PC-9 (cell line): ENCODE measurements around the gene NCKAP1. TPM values are rescaled to one million over a fixed set of nuclear protein-coding genes. Genes with fewer than 3 reads are reported as not detected.
A peak's percentile ranks its signal among the peaks of the same experiment; 100 is the strongest.

Source experiments
- BruUV-seq: library from RNA; stranded (reverse); fragments of 400-500 nt; replicated peaks from 2 replicates; lab custom pipeline; 2021; lab: Mats Ljungman, UMichigan
- CTCF ChIA-PET: fragments of 300-600 bp; sonication (Branson Sonifier 250); formaldehyde crosslinking; loops from one replicate; lab custom pipeline; 2022; ENCODE audit warnings: antibody characterized with exemption; lab: Charles Lee
- POLR2A ChIA-PET: fragments of 300-600 bp; sonication (Branson Sonifier 250); formaldehyde crosslinking; loops from one replicate; lab custom pipeline; 2022; ENCODE audit warnings: antibody characterized with exemption; ENCODE audit not compliant: unreplicated experiment; lab: Charles Lee
- DNase-seq, 2 experiments: peaks; one replicate each; pipeline versions ENCODE4 v3.0.0 to v3.0.0-alpha.2; 2015 to 2022; ENCODE audit warnings: mixed read lengths in 1 of 2
- H2AFZ ChIP-seq: fragments of 200-600 bp; sonication (generic); 2 replicates; pipeline ENCODE4 v1.8.1; 2017; ENCODE audit warnings: antibody characterized with exemption
- H3F3A ChIP-seq: fragments of 200-600 bp; sonication (generic); 2 replicates; pipeline ENCODE4 v1.8.1; 2017; ENCODE audit warnings: antibody characterized with exemption, mild to moderate bottlenecking, low read depth; ENCODE audit not compliant: insufficient read depth
- H3K27ac ChIP-seq: fragments of 200-600 bp; sonication (generic); 2 replicates; pipeline ENCODE4 v1.6.1; 2016; ENCODE audit warnings: mixed run types
- H3K27me3 ChIP-seq: fragments of 200-600 bp; sonication (generic); 2 replicates; pipeline ENCODE4 v1.6.1; 2016; ENCODE audit warnings: low read depth, mixed run types; ENCODE audit not compliant: insufficient read depth
- H3K36me3 ChIP-seq: fragments of 200-600 bp; sonication (generic); 2 replicates; pipeline ENCODE4 v1.6.1; 2016; ENCODE audit warnings: low read depth, mixed run types
- H3K4me1 ChIP-seq: fragments of 200-600 bp; sonication (generic); replicated peaks from 2 replicates; pipeline ENCODE4 v1.6.1; 2016; ENCODE audit warnings: mixed run types; ENCODE audit not compliant: insufficient read depth
- H3K4me2 ChIP-seq: fragments of 200-600 bp; sonication (generic); 2 replicates; pipeline ENCODE4 v1.6.1; 2017; ENCODE audit warnings: mixed run types
- H3K4me3 ChIP-seq: fragments of 200-600 bp; sonication (generic); 2 replicates; pipeline ENCODE4 v1.6.1; 2016; ENCODE audit warnings: mixed run types
- H3K79me2 ChIP-seq: fragments of 200-600 bp; sonication (generic); 2 replicates; pipeline ENCODE4 v1.6.1; 2017; ENCODE audit warnings: low read depth, mixed run types
- H3K9me2 ChIP-seq: fragments of 200-600 bp; sonication (generic); 2 replicates; pipeline ENCODE4 v1.8.1; 2017; ENCODE audit warnings: mild to moderate bottlenecking; ENCODE audit not compliant: insufficient read depth
- H3K9me3 ChIP-seq: fragments of 200-600 bp; sonication (generic); 2 replicates; pipeline ENCODE4 v1.8.1; 2016; ENCODE audit warnings: low read depth; ENCODE audit not compliant: insufficient read depth
- H4K20me1 ChIP-seq: fragments of 200-600 bp; sonication (generic); 2 replicates; pipeline ENCODE4 v1.8.1; 2017; ENCODE audit not compliant: insufficient read depth
- EZH2 ChIP-seq: fragments of 200-600 bp; sonication (generic); IDR thresholded peaks from 2 replicates; pipeline ENCODE4 v1.8.0; 2017; ENCODE audit warnings: antibody characterized with exemption, low read depth
- intact Hi-C: fragments of 100-400 bp; cut with micrococcal nuclease; formaldehyde crosslinking; loops from one replicate; pipeline ENCODE4 v1.10.0; 2022; ENCODE audit not compliant: unreplicated experiment
- total RNA-seq: library from RNA; stranded (reverse); gene quantifications from 2 replicates; pipeline ENCODE4 v1.2.3, GENCODE V29; 2021
- TF ChIP-seq, protein P1 (sequence below): fragments of 200-600 bp; sonication (generic); conservative IDR thresholded peaks from 2 replicates; pipeline ENCODE4 v1.6.1; 2017; ENCODE audit warnings: mixed run types, antibody characterized with exemption, mild to moderate bottlenecking, moderate library complexity

The NCKAP1 gene
- total RNA-seq, 1 experiment from 2014 or later = 308 TPM

DNA sequence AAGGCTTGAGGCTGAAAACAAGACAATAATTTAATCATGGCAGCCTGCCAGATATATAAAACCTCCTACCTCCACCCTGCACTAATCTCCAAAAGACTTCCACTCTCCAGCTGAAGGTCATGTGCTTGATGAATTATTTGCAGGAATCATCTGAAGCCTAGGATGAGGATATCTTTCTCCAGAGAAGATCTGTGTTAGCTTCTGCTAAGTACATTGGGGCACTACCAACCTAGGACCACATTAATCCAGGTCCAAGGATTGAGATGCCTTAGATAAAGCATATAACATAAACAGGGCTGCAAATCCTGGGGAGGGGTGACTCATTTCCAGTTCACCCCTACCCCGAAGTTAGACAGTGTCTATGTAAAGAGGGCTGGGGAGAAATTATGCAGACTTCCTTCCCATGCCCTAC, 91.3 kb downstream of the NCKAP1 start:
- Histone ChIP-seq H3K9me2 (no peaks in the 10 kb centered on the region), H3K4me2 (no peak overlapping the region), H3F3A (peaks cover 46% of the 10 kb centered on the region), H3K4me3 (no peak overlapping the region), H3K79me2 (no peaks in the 10 kb centered on the region; the same call in 1 of the 2 replicates), H3K36me3 (peaks cover 54% of the 10 kb centered on the region), H3K27ac (0 out of 2 replicates have a peak overlapping the region, but pooled peaks have one; percentile 1), H4K20me1 (peaks cover 15% of the 10 kb centered on the region; the same call in 1 of the 2 replicates), H2AFZ (no peak overlapping the region), H3K4me1 (peaks cover 11% of the 10 kb centered on the region), H3K9me3 (no peaks in the 10 kb centered on the region), H3K27me3 (no peaks in the 10 kb centered on the region)
- TF ChIP-seq EZH2 = no peak
- TF ChIP-seq, protein P1, sequence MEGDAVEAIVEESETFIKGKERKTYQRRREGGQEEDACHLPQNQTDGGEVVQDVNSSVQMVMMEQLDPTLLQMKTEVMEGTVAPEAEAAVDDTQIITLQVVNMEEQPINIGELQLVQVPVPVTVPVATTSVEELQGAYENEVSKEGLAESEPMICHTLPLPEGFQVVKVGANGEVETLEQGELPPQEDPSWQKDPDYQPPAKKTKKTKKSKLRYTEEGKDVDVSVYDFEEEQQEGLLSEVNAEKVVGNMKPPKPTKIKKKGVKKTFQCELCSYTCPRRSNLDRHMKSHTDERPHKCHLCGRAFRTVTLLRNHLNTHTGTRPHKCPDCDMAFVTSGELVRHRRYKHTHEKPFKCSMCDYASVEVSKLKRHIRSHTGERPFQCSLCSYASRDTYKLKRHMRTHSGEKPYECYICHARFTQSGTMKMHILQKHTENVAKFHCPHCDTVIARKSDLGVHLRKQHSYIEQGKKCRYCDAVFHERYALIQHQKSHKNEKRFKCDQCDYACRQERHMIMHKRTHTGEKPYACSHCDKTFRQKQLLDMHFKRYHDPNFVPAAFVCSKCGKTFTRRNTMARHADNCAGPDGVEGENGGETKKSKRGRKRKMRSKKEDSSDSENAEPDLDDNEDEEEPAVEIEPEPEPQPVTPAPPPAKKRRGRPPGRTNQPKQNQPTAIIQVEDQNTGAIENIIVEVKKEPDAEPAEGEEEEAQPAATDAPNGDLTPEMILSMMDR = no peak
- no peak for DNase-seq
- CTCF ChIA-PET = interaction anchor here (0.6 kb wide), 1 partner anchor 188 kb away, joined by 3 read pairs; no protein-coding TSS in a partner anchor
- POLR2A ChIA-PET = no interaction called here
- intact Hi-C loops = no loop called here
- no TSS peak for BruUV-seq

- ChIA-PET CTCF (no interaction called here), POLR2A (no interaction called here)
- no peaks in the 10 kb centered on the region for H3K9me3 ChIP-seq
- peaks cover 43% of the 10 kb centered on the region for H3F3A ChIP-seq
- no peaks in the 10 kb centered on the region for H3K9me2 ChIP-seq
- H3K36me3 ChIP-seq = peaks cover 72% of the 10 kb centered on the region
- intact Hi-C loops = no loop called here
- no peak for DNase-seq
- no TSS peak for BruUV-seq
- TF ChIP-seq, protein P1 = no peak
- no peak for TF ChIP-seq EZH2
- H2AFZ ChIP-seq = no peak overlapping the region
- no peaks in the 10 kb centered on the region; the same call in 1 of the 2 replicates for H3K79me2 ChIP-seq
- H4K20me1 ChIP-seq = peaks cover 23% of the 10 kb centered on the region; the same call in 1 of the 2 replicates
- no peak overlapping the region for H3K4me3 ChIP-seq
- H3K27ac ChIP-seq = no peak overlapping the region
- H3K4me2 ChIP-seq = no peak overlapping the region
- no peaks in the 10 kb centered on the region for H3K27me3 ChIP-seq
- no peaks in the 10 kb centered on the region for H3K4me1 ChIP-seq
These were observed 94.9 kb downstream of the NCKAP1 start for GRCh38 chr2:182943339-182943738.

DNA sequence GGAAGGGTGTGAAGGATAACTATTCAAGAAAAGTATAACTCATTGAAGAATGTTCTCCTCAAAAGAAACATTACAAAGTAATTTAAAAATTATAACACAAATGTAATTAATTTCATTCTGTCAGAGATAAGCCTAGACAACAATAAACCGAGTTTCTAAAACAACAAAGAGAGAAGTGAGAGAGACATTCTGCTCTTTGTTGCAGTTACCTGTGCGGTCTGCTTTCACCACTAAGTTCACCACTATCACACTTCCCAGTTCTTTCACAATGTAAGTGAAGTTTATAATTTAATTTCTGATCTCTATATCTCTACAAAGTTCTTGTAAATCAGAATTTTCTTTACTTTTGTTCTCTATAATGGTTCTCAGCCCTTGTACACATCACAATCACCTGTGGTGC, 95.5 kb downstream of the NCKAP1 start:
- TF ChIP-seq, protein P1 = no peak
- TF ChIP-seq EZH2 = no peak
- no peaks in the 10 kb centered on the region; the same call in 1 of the 2 replicates for H3K79me2 ChIP-seq
- no peak overlapping the region for H3K4me2 ChIP-seq
- H3K4me1 ChIP-seq = no peaks in the 10 kb centered on the region
- intact Hi-C loops = no loop called here
- no peak overlapping the region for H3K4me3 ChIP-seq
- peaks cover 78% of the 10 kb centered on the region for H3K36me3 ChIP-seq
- no peaks in the 10 kb centered on the region for H3K9me2 ChIP-seq
- no peaks in the 10 kb centered on the region for H3K27me3 ChIP-seq
- peaks cover 29% of the 10 kb centered on the region; the same call in 1 of the 2 replicates for H4K20me1 ChIP-seq
- H3K9me3 ChIP-seq = no peaks in the 10 kb centered on the region
- no TSS peak for BruUV-seq
- H2AFZ ChIP-seq = no peak overlapping the region
- DNase-seq = no peak
- H3F3A ChIP-seq = peaks cover 46% of the 10 kb centered on the region
- ChIA-PET CTCF (no interaction called here), POLR2A (no interaction called here)
- H3K27ac ChIP-seq = no peak overlapping the region
